Prostate gland (tissue), 2 donors: ENCODE data around the gene TMEM39A.

Experiments
- POLR2A ChIP-seq: fragments of 450-650 bp; IDR thresholded peaks from one replicate; pipeline ENCODE4 v1.6.1; 2016; ENCODE audit warnings: antibody characterized with exemption, mild to moderate bottlenecking
- POLR2AphosphoS5 ChIP-seq: sonication (generic); formaldehyde crosslinking; IDR thresholded peaks from one replicate; pipeline ENCODE4 v1.6.1; 2017; ENCODE audit warnings: antibody characterized with exemption
- TF ChIP-seq, protein P1 (sequence below), 4 experiments: fragments of 200-600 bp in 2 of 4; fragments of 450-650 bp in 2 of 4; sonication (generic) in 2 of 4; IDR thresholded peaks; 1 replicate in 3 of 4; 2 replicates in 1 of 4; pipeline ENCODE4 v1.5.1; 2016 to 2019; ENCODE audit warnings: antibody characterized with exemption in 4 of 4, mild to moderate bottlenecking in 2 of 4, moderate library complexity in 2 of 4

DNA sequence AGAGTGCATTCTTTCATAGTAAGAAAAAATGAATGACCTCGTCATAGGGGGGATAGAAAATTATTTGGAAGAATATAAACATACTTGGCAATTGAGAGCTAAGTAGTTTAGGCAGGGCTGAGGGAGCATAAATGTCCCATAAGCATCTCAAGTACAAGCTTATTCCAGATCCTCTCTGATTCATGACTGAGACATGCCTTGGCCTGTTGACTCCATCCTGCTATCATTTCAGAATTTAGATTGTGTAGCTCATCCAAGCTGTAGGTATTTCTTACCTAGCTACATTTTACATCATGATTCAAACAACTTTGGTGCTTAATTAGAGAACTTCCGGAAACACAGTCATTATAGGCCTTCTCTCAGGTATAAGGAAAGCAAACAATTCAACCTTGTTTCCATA, 17.7 kb upstream of the TMEM39A start:
- TF ChIP-seq POLR2A, result no peak
- TF ChIP-seq, protein P1, sequence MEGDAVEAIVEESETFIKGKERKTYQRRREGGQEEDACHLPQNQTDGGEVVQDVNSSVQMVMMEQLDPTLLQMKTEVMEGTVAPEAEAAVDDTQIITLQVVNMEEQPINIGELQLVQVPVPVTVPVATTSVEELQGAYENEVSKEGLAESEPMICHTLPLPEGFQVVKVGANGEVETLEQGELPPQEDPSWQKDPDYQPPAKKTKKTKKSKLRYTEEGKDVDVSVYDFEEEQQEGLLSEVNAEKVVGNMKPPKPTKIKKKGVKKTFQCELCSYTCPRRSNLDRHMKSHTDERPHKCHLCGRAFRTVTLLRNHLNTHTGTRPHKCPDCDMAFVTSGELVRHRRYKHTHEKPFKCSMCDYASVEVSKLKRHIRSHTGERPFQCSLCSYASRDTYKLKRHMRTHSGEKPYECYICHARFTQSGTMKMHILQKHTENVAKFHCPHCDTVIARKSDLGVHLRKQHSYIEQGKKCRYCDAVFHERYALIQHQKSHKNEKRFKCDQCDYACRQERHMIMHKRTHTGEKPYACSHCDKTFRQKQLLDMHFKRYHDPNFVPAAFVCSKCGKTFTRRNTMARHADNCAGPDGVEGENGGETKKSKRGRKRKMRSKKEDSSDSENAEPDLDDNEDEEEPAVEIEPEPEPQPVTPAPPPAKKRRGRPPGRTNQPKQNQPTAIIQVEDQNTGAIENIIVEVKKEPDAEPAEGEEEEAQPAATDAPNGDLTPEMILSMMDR (IDR thresholded peaks at IDR 0.05), result no peak
- no peak for TF ChIP-seq POLR2AphosphoS5
